Kidney (tissue), 14 donors: ENCODE data around the gene CPLX3. TPM values are rescaled to one million over a fixed set of nuclear protein-coding genes. Genes with fewer than 3 reads are reported as not detected.

ENCODE experiments used
- DNase-seq, 5 donors: peaks; one replicate each; pipeline ENCODE4 v3.0.0-alpha.2; 2013 to 2020
- FAIRE-seq: peaks from 2 replicates; lab custom pipeline; 2012; peaks lifted over from hg19 to GRCh38; lab: Jason Lieb, UNC
- H3K27ac ChIP-seq, 2 donors: one replicate each; pipeline ENCODE4 v1.7.0; 2013; ENCODE audit warnings: low read depth in 2 of 2, low read length in 2 of 2, inconsistent platforms in 1 of 2
- H3K27me3 ChIP-seq: one replicate; pipeline ENCODE4 v1.7.1; 2013; ENCODE audit warnings: low read length, inconsistent platforms; ENCODE audit not compliant: control insufficient read depth, insufficient read depth
- H3K36me3 ChIP-seq, 3 donors: one replicate each; pipeline versions ENCODE4 v1.7.0 to v1.7.1; 2013; ENCODE audit warnings: low read length in 3 of 3, control low read depth in 1 of 3, inconsistent platforms in 1 of 3; ENCODE audit not compliant: insufficient read depth in 3 of 3, control insufficient read depth in 2 of 3
- H3K4me1 ChIP-seq, 3 donors: one replicate each; pipeline versions ENCODE4 v1.7.0 to v1.7.1; 2013; ENCODE audit warnings: low read length in 3 of 3, inconsistent platforms in 1 of 3, low read depth in 1 of 3; ENCODE audit not compliant: control insufficient read depth in 2 of 3, insufficient read depth in 2 of 3
- H3K4me3 ChIP-seq, 3 donors: one replicate each; pipeline versions ENCODE4 v1.7.0 to v1.8.1; 2013; ENCODE audit warnings: low read length in 3 of 3, control low read depth in 1 of 3, inconsistent platforms in 1 of 3
- H3K9ac ChIP-seq, 3 donors: one replicate each; pipeline versions ENCODE4 v1.7.0 to v1.7.1; 2013; ENCODE audit warnings: low read length in 3 of 3, control low read depth in 1 of 3, inconsistent platforms in 1 of 3
- H3K9me3 ChIP-seq, 3 donors: one replicate each; pipeline versions ENCODE4 v1.7.0 to v1.7.1; 2013; ENCODE audit warnings: low read length in 3 of 3, control low read depth in 1 of 3, inconsistent platforms in 1 of 3; ENCODE audit not compliant: control insufficient read depth in 2 of 3, insufficient read depth in 1 of 3
- CTCF ChIP-seq: IDR thresholded peaks from 3 replicates; pipeline ENCODE4 v1.5.1; 2012; ENCODE audit warnings: mild to moderate bottlenecking, moderate library complexity, borderline replicate concordance; ENCODE audit not compliant: insufficient read depth; ENCODE audit errors: extremely low read depth
- intact Hi-C: fragments of 100-400 bp; cut with DNase I; formaldehyde crosslinking; loops from one replicate; pipeline ENCODE4 v1.11.1; 2022
- polyA plus RNA-seq: library from polyadenylated mRNA; stranded (reverse); fragments of 350-450 nt; fragmentation: Illumina TruSeq; extraction: RNeasy Lipid Tissue Mini Kit (QIAGEN cat#74804); gene quantifications from one replicate; pipeline ENCODE4 v1.2.3, GENCODE V29; 2014; ENCODE audit warnings: low read depth, low replicate concordance; ENCODE audit not compliant: insufficient read depth
- total RNA-seq: library from RNA; stranded (reverse); fragmentation: NEBNext Ultra II Directional; extraction: Animal tissue kit (Norgen Biotek cat#: 25700); gene quantifications from one replicate; pipeline ENCODE4 v1.2.1, GENCODE V29; 2021
- donor health status: control.
- donor health status: control.
- donor health status: control.
- donor health status: control.
- donor health status: control.
- donor health status: DM: yes; HTN: yes; CAD: no.
- donor health status: Normal renal cell carcinoma (clear cell type).

CPLX3 gene
- total and polyA plus RNA-seq, 2 donors from 2014 or later = not detected

GRCh38 chr15:74801311-74801997 lies 25.0 kb upstream of the CPLX3 start:
- Histone ChIP-seq H3K9me3 (no peaks in the 10 kb centered on the region), H3K4me3 (no peak overlapping the region), H3K4me1 (peaks cover 0 to 6% (median 0%) of the 10 kb centered on the region in 3 donors), H3K27ac (no peak overlapping the region), H3K36me3 (peaks cover 0 to 15% (median 3%) of the 10 kb centered on the region in 3 donors), H3K9ac (no peak overlapping the region), H3K27me3 (no peaks in the 10 kb centered on the region)
- FAIRE-seq (no peak), DNase-seq (no peak)
- no peak for TF ChIP-seq CTCF
- intact Hi-C loops = no loop called here

GRCh38 chr15:74802290-74802689 lies 24.1 kb upstream of the CPLX3 start:
- intact Hi-C loops = no loop called here
- H3K9ac ChIP-seq = no peak overlapping the region
- DNase-seq = no peak
- peaks cover 0 to 15% (median 3%) of the 10 kb centered on the region in 3 donors for H3K36me3 ChIP-seq
- peaks cover 0 to 6% (median 0%) of the 10 kb centered on the region in 3 donors for H3K4me1 ChIP-seq
- no peaks in the 10 kb centered on the region for H3K9me3 ChIP-seq
- H3K27ac ChIP-seq = no peak overlapping the region
- no peak for FAIRE-seq
- TF ChIP-seq CTCF = no peak
- H3K27me3 ChIP-seq = no peaks in the 10 kb centered on the region
- no peak overlapping the region for H3K4me3 ChIP-seq

- TF ChIP-seq CTCF = no peak
- peaks cover 0 to 15% (median 3%) of the 10 kb centered on the region in 3 donors for H3K36me3 ChIP-seq
- DNase-seq = no peak
Measured at GRCh38 chr15:74802862-74803447, 23.5 kb upstream of the CPLX3 start.

More at GRCh38 chr15:74802862-74803447, 23.5 kb upstream of the CPLX3 start:
- H3K27me3 ChIP-seq = no peaks in the 10 kb centered on the region
- H3K4me1 ChIP-seq = peaks cover 0 to 6% (median 0%) of the 10 kb centered on the region in 3 donors
- no peaks in the 10 kb centered on the region for H3K9me3 ChIP-seq
- no peak for FAIRE-seq
- no peak overlapping the region for H3K27ac ChIP-seq
- intact Hi-C loops = no loop called here
- H3K4me3 ChIP-seq = no peak overlapping the region
- H3K9ac ChIP-seq = no peak overlapping the region
